ENCODE measurements around the gene SPO11.

SPO11 gene

GRCh38 chr20:57392512-57393271 lies 63.1 kb downstream of the SPO11 start:
- DNase-seq, result peak; percentile 13 to 32
